K562 (cell line): ENCODE measurements around the gene C16orf96. TPM values are rescaled to one million over a fixed set of nuclear protein-coding genes. Genes with fewer than 3 reads are reported as not detected.

ENCODE experiments used
- BRCA1 ChIP-seq, 2 experiments: fragments of 450-650 bp in 1 of 2; sonication (generic) in 1 of 2; formaldehyde crosslinking in 1 of 2; IDR thresholded peaks; 2 replicates each; pipeline versions ENCODE4 v1.5.0 to v1.6.1; 2017 to 2020; ENCODE audit warnings: mild to moderate bottlenecking in 1 of 2, missing genetic modification reagents in 1 of 2
- CTCF ChIP-seq, 3 experiments: IDR thresholded peaks in 2 of 3; conservative IDR thresholded peaks in 1 of 3; 2 replicates each; pipeline ENCODE4 v1.5.1; 2011 to 2012; ENCODE audit warnings: low read length in 3 of 3, mild to moderate bottlenecking in 3 of 3, control low read depth in 2 of 3, improper control_type of control experiment in 1 of 3, inconsistent platforms in 1 of 3, low read depth in 1 of 3, mixed read lengths in 1 of 3, moderate library complexity in 1 of 3; ENCODE audit not compliant: insufficient read depth in 2 of 3
- DEAF1 ChIP-seq: fragments of 450-650 bp; formaldehyde crosslinking; IDR thresholded peaks from 2 replicates; pipeline ENCODE4 v1.4.0; 2020; ENCODE audit warnings: mild to moderate bottlenecking, moderate library complexity
- FOXK2 ChIP-seq, 2 experiments: fragments of 450-650 bp; IDR thresholded peaks in 1 of 2; conservative IDR thresholded peaks in 1 of 2; 2 replicates each; pipeline ENCODE4 v1.6.1; 2016; ENCODE audit warnings: low read depth in 2 of 2, mild to moderate bottlenecking in 1 of 2
- MBD1 ChIP-seq: fragments of 250-450 bp; sonication (Bioruptor Pico); IDR thresholded peaks from 2 replicates; pipeline ENCODE4 v1.8.0; 2022; ENCODE audit warnings: inconsistent platforms
- RB1 ChIP-seq: fragments of 450-650 bp; IDR thresholded peaks from 2 replicates; pipeline ENCODE4 v1.6.1; 2017; ENCODE audit warnings: low read depth, mild to moderate bottlenecking
- SMC3 ChIP-seq: conservative IDR thresholded peaks from 2 replicates; pipeline ENCODE4 v1.6.1; 2011; ENCODE audit warnings: low read depth, low read length, improper control_type of control experiment; ENCODE audit not compliant: insufficient read depth
- polyA plus RNA-seq, 8 experiments: library from polyadenylated mRNA; depleted of rRNA in 4 of 8; stranded (reverse) in 5 of 8; unstranded in 3 of 8; fragments of >200 nt; fragmentation: Nextera tagmentation in 2 of 8; fragmentation: Illumina TruSeq in 1 of 8; extraction: Ambion mirVana in 2 of 8; extraction: Trizol in 1 of 8; gene quantifications; 2 replicates each; pipeline versions ENCODE4 v1.2.1 to v1.2.3, GENCODE V29; 2011 to 2014; ENCODE audit warnings: inconsistent platforms in 1 of 8, missing spikeins in 1 of 8
- total RNA-seq, 7 experiments: library from RNA; depleted of rRNA in 6 of 7; stranded (reverse); fragments of >200 nt in 6 of 7; fragmentation: Illumina TruSeq in 2 of 7; extraction: Trizol in 2 of 7; gene quantifications; 2 replicates each; pipeline versions ENCODE4 v1.2.1 to v1.2.3, GENCODE V29; 2011 to 2021; ENCODE audit warnings: low replicate concordance in 1 of 7

The C16orf96 gene
- total and polyA plus RNA-seq, 9 of the 15 experiments (the other 6 are each of a cell fraction or from before 2014, with no cell fraction given) = not detected

GRCh38 chr16:4506450-4506849 is 49.7 kb upstream of the C16orf96 start (continued):
- TF ChIP-seq MBD1 (CRISPR knock-in tag) = no peak
- peak; percentile 71 for TF ChIP-seq SMC3
- TF ChIP-seq FOXK2 (conservative IDR thresholded peaks at IDR 0.05 in 1 of 2, IDR thresholded peaks at IDR 0.05 in 1 of 2; ENCODE audit: low read depth in 2 of 2) = 0 out of 4 replicates have a peak, but pooled peaks of 1 of the 2 experiments have one; percentile 23
- peak; percentile 69 to 90 (median 88) for TF ChIP-seq CTCF (IDR thresholded peaks at IDR 0.05 in 2 of 3, conservative IDR thresholded peaks at IDR 0.05 in 1 of 3; ENCODE audit: insufficient read depth in 2 of 3, low read depth in 1 of 3, low read length in 3 of 3)
- TF ChIP-seq BRCA1 (IDR thresholded peaks at IDR 0.05) = no peak
- TF ChIP-seq BRCA1 (CRISPR knock-in tag; IDR thresholded peaks at IDR 0.05) = no peak
- peak; percentile 48; the same call in 1 of the 2 replicates for TF ChIP-seq DEAF1 (CRISPR knock-in tag)
- TF ChIP-seq RB1 = peak; percentile 53; the same call in 1 of the 2 replicates
- TF ChIP-seq, all 486 proteins: peak for 11
